Measurements from ENCODE around the gene RIMBP2.
"Not testable (repeated sequence)": the region's sequence is repeated elsewhere in the genome, so short reads cannot be mapped to it uniquely, and the experiment has no call there.

The RIMBP2 gene

GRCh38 chr12:130715998-130716968, at the start of gene RIMBP2:
Gene RIMBP2, minus strand, starts transcription at chr12:130716299. Its CDS starts 237,286 bp downstream, at chr12:130479013.
- in situ Hi-C loops (cut with HindIII; ENCODE audit: low sequenced_read_pairs): no loop called here

GRCh38 chr12:130765186-130765659, 49.1 kb upstream of the RIMBP2 start:
- in situ Hi-C loops (cut with HindIII; ENCODE audit: low sequenced_read_pairs): no loop called here

GRCh38 chr12:130764475-130765185, 48.5 kb upstream of the RIMBP2 start:
- in situ Hi-C loops (cut with HindIII; ENCODE audit: low sequenced_read_pairs): no loop called here

GRCh38 chr12:130764073-130764472, 48.0 kb upstream of the RIMBP2 start:
- in situ Hi-C loops (cut with HindIII; ENCODE audit: low sequenced_read_pairs): no loop called here

- in situ Hi-C loops (cut with HindIII; ENCODE audit: low sequenced_read_pairs): no loop called here
These were observed 46.2 kb upstream of the RIMBP2 start for GRCh38 chr12:130762319-130762675.

- in situ Hi-C loops (cut with HindIII; ENCODE audit: low sequenced_read_pairs): no loop called here
These were observed 45.6 kb upstream of the RIMBP2 start for GRCh38 chr12:130761537-130762318.

- in situ Hi-C loops (cut with HindIII; ENCODE audit: low sequenced_read_pairs): no loop called here
These were observed 38.3 kb upstream of the RIMBP2 start for GRCh38 chr12:130754234-130754901.

GRCh38 chr12:130752692-130753230, 36.7 kb upstream of the RIMBP2 start:
- in situ Hi-C loops (cut with HindIII; ENCODE audit: low sequenced_read_pairs): no loop called here

GRCh38 chr12:130752037-130752436, 35.9 kb upstream of the RIMBP2 start:
- in situ Hi-C loops (cut with HindIII; ENCODE audit: low sequenced_read_pairs): not testable (repeated sequence)

GRCh38 chr12:130748786-130749185, 32.7 kb upstream of the RIMBP2 start:
- in situ Hi-C loops (cut with HindIII; ENCODE audit: low sequenced_read_pairs): loop anchor here (25.0 kb wide), 1 partner anchor 711 kb away; no protein-coding TSS in a partner anchor

- in situ Hi-C loops (cut with HindIII; ENCODE audit: low sequenced_read_pairs): loop anchor here (25.0 kb wide), 1 partner anchor 711 kb away; no protein-coding TSS in a partner anchor
These were observed 32.0 kb upstream of the RIMBP2 start for GRCh38 chr12:130747867-130748740.

GRCh38 chr12:130746546-130746945, 30.4 kb upstream of the RIMBP2 start:
- in situ Hi-C loops (cut with HindIII; ENCODE audit: low sequenced_read_pairs): loop anchor here (25.0 kb wide), 1 partner anchor 709 kb away; no protein-coding TSS in a partner anchor

- in situ Hi-C loops (cut with HindIII; ENCODE audit: low sequenced_read_pairs): loop anchor here (25.0 kb wide), 1 partner anchor 709 kb away; no protein-coding TSS in a partner anchor
These were observed 29.8 kb upstream of the RIMBP2 start for GRCh38 chr12:130745921-130746320.

GRCh38 chr12:130744274-130744673, 28.2 kb upstream of the RIMBP2 start:
- in situ Hi-C loops (cut with HindIII; ENCODE audit: low sequenced_read_pairs): loop anchor here (25.0 kb wide), 1 partner anchor 707 kb away; no protein-coding TSS in a partner anchor

GRCh38 chr12:130743606-130744005, 27.5 kb upstream of the RIMBP2 start:
- in situ Hi-C loops (cut with HindIII; ENCODE audit: low sequenced_read_pairs): loop anchor here (25.0 kb wide), 1 partner anchor 706 kb away; no protein-coding TSS in a partner anchor

- in situ Hi-C loops (cut with HindIII; ENCODE audit: low sequenced_read_pairs): loop anchor here (25.0 kb wide), 1 partner anchor 706 kb away; no protein-coding TSS in a partner anchor
These were observed 27.1 kb upstream of the RIMBP2 start for GRCh38 chr12:130743176-130743575.

- in situ Hi-C loops (cut with HindIII; ENCODE audit: low sequenced_read_pairs): loop anchor here (25.0 kb wide), 1 partner anchor 705 kb away; no protein-coding TSS in a partner anchor
These were observed 26.6 kb upstream of the RIMBP2 start for GRCh38 chr12:130742716-130743115.

- in situ Hi-C loops (cut with HindIII; ENCODE audit: low sequenced_read_pairs): loop anchor here (25.0 kb wide), 1 partner anchor 705 kb away; no protein-coding TSS in a partner anchor
These were observed 26.0 kb upstream of the RIMBP2 start for GRCh38 chr12:130742112-130742511.
